HEK293 (cell line): Measurements from ENCODE around the gene ZIC4.

Source experiments
- CTCF ChIA-PET: fragments of 350-600 bp; formaldehyde crosslinking; extraction: SDS; loops from one replicate; lab custom pipeline; 2021; ENCODE audit warnings: antibody characterized with exemption; lab: Yijun Ruan, JAX
- POLR2A ChIA-PET: fragments of 300-600 bp; formaldehyde crosslinking; extraction: SDS; loops from one replicate; lab custom pipeline; 2020; ENCODE audit warnings: antibody characterized with exemption, inconsistent platforms; lab: Yijun Ruan, JAX
- H3K27ac ChIP-seq: fragments of 200-500 bp; sonication (Bioruptor generic); 2 replicates; pipeline ENCODE4 v1.5.1; 2014; ENCODE audit warnings: low read depth, low read length, control low read depth, inconsistent platforms; ENCODE audit errors: extremely low read depth
- H3K36me3 ChIP-seq, 2 experiments: fragments of 200-500 bp in 1 of 2; sonication (Bioruptor generic) in 1 of 2; 1 replicate in 1 of 2; 2 replicates in 1 of 2; pipeline ENCODE4 v1.5.1; 2014 to 2017; ENCODE audit warnings: inconsistent platforms in 2 of 2, low read length in 2 of 2; ENCODE audit not compliant: control insufficient read depth in 2 of 2, insufficient read depth in 1 of 2
- H3K4me1 ChIP-seq: fragments of 200-500 bp; sonication (Bioruptor generic); 2 replicates; pipeline ENCODE4 v1.5.1; 2014; ENCODE audit warnings: mild to moderate bottlenecking, low read length, inconsistent platforms; ENCODE audit not compliant: control insufficient read depth, insufficient read depth
- H3K4me3 ChIP-seq: 2 replicates; pipeline ENCODE4 v1.5.1; 2011; ENCODE audit warnings: low read depth, mild to moderate bottlenecking, control low read depth, low read length, moderate library complexity
- H3K9me3 ChIP-seq: fragments of 200-500 bp; sonication (Bioruptor generic); 2 replicates; pipeline ENCODE4 v1.5.1; 2014; ENCODE audit warnings: low read depth, low read length, inconsistent platforms; ENCODE audit not compliant: control insufficient read depth, insufficient read depth
- KLF1 ChIP-seq: fragments of 450-650 bp; formaldehyde crosslinking; IDR thresholded peaks from 2 replicates; pipeline ENCODE4 v1.5.1; 2016; ENCODE audit warnings: missing biosample characterization, missing genetic modification characterization
- RBAK ChIP-seq: fragments of 450-650 bp; formaldehyde crosslinking; IDR thresholded peaks from 2 replicates; pipeline ENCODE4 v1.5.1; 2016; ENCODE audit warnings: missing biosample characterization, missing genetic modification characterization
- REPIN1 ChIP-seq: fragments of 450-650 bp; formaldehyde crosslinking; IDR thresholded peaks from 2 replicates; pipeline ENCODE4 v1.5.1; 2017; ENCODE audit warnings: missing biosample characterization, missing genetic modification characterization, low read depth
- TSHZ1 ChIP-seq: fragments of 450-650 bp; formaldehyde crosslinking; IDR thresholded peaks from 2 replicates; pipeline ENCODE4 v1.5.1; 2016; ENCODE audit warnings: missing biosample characterization, missing genetic modification characterization, borderline replicate concordance
- ZBTB11 ChIP-seq: fragments of 450-650 bp; formaldehyde crosslinking; conservative IDR thresholded peaks from 2 replicates; pipeline ENCODE4 v1.5.1; 2016; ENCODE audit warnings: low read depth, missing biosample characterization, missing genetic modification characterization
- ZIC2 ChIP-seq: fragments of 450-650 bp; formaldehyde crosslinking; IDR thresholded peaks from 2 replicates; pipeline ENCODE4 v1.5.1; 2016; ENCODE audit warnings: missing biosample characterization, missing genetic modification characterization
- ZNF266 ChIP-seq: fragments of 450-650 bp; formaldehyde crosslinking; IDR thresholded peaks from 2 replicates; pipeline ENCODE4 v1.5.1; 2016; ENCODE audit warnings: missing biosample characterization, missing genetic modification characterization, low read depth
- ZNF354C ChIP-seq: fragments of 450-650 bp; formaldehyde crosslinking; IDR thresholded peaks from 2 replicates; pipeline ENCODE4 v1.5.1; 2016; ENCODE audit warnings: missing biosample characterization, missing genetic modification characterization, low read depth, borderline replicate concordance
- ZNF37A ChIP-seq: fragments of 450-650 bp; IDR thresholded peaks from 2 replicates; pipeline ENCODE4 v1.5.1; 2018; ENCODE audit warnings: missing biosample characterization, missing genetic modification characterization
- ZNF394 ChIP-seq: fragments of 450-650 bp; formaldehyde crosslinking; IDR thresholded peaks from 2 replicates; pipeline ENCODE4 v1.5.1; 2016; ENCODE audit warnings: missing biosample characterization, missing genetic modification characterization, mild to moderate bottlenecking, moderate library complexity, borderline replicate concordance
- ZNF664 ChIP-seq: fragments of 450-650 bp; formaldehyde crosslinking; IDR thresholded peaks from 2 replicates; pipeline ENCODE4 v1.5.1; 2016; ENCODE audit warnings: missing biosample characterization, missing genetic modification characterization
- ZNF704 ChIP-seq: fragments of 450-650 bp; formaldehyde crosslinking; IDR thresholded peaks from 2 replicates; pipeline ENCODE4 v1.5.1; 2016; ENCODE audit warnings: missing biosample characterization, missing genetic modification characterization
- ZNF76 ChIP-seq: fragments of 450-650 bp; formaldehyde crosslinking; IDR thresholded peaks from 2 replicates; pipeline ENCODE4; 2016; ENCODE audit warnings: low read depth, missing biosample characterization, missing genetic modification characterization, borderline replicate concordance
- ZNF785 ChIP-seq: fragments of 450-650 bp; formaldehyde crosslinking; IDR thresholded peaks from 2 replicates; pipeline ENCODE4 v1.5.1; 2016; ENCODE audit warnings: missing biosample characterization, missing genetic modification characterization
- ZNF791 ChIP-seq: fragments of 450-650 bp; formaldehyde crosslinking; IDR thresholded peaks from 2 replicates; pipeline ENCODE4 v1.5.1; 2016; ENCODE audit warnings: missing biosample characterization, missing genetic modification characterization
- ZNF837 ChIP-seq: fragments of 450-650 bp; formaldehyde crosslinking; IDR thresholded peaks from 2 replicates; pipeline ENCODE4 v1.5.1; 2016; ENCODE audit warnings: missing biosample characterization, missing genetic modification characterization
- ZSCAN16 ChIP-seq: fragments of 450-650 bp; formaldehyde crosslinking; IDR thresholded peaks from 2 replicates; pipeline ENCODE4 v1.5.1; 2016; ENCODE audit warnings: missing biosample characterization, missing genetic modification characterization

ZIC4 gene

GRCh38 chr3:147423798-147424580, 17.6 kb upstream of the ZIC4 start:
- Histone ChIP-seq H3K27ac (no peak overlapping the region), H3K9me3 (no peaks in the 10 kb centered on the region), H3K36me3 (no peaks in the 10 kb centered on the region), H3K4me1 (no peaks in the 10 kb centered on the region), H3K4me3 (no peak overlapping the region)
- POLR2A ChIA-PET = no interaction called here
- no peak for TF ChIP-seq RBAK (tag by site-specific recombination)
- no peak for TF ChIP-seq ZNF785 (tag by site-specific recombination)
- TF ChIP-seq ZNF266 = no peak
- TF ChIP-seq KLF1 = no peak
- no peak for TF ChIP-seq ZSCAN16 (tag by site-specific recombination)
- TF ChIP-seq TSHZ1 (tag by site-specific recombination) = no peak
- no peak for TF ChIP-seq ZIC2 (tag by site-specific recombination)
- TF ChIP-seq ZNF394 (tag by site-specific recombination) = no peak
- TF ChIP-seq ZNF791 (tag by site-specific recombination) = no peak
- no peak for TF ChIP-seq ZNF37A (tag by site-specific recombination)
- no peak for TF ChIP-seq REPIN1
- TF ChIP-seq ZNF837 (tag by site-specific recombination) = no peak
- no peak for TF ChIP-seq ZBTB11
- no peak for TF ChIP-seq ZNF704 (tag by site-specific recombination)
- no peak for TF ChIP-seq ZNF354C (tag by site-specific recombination)
- no peak for TF ChIP-seq ZNF76 (tag by site-specific recombination)
- CTCF ChIA-PET = no interaction called here

GRCh38 chr3:147423537-147423797, 17.1 kb upstream of the ZIC4 start:
- Histone ChIP-seq H3K27ac (no peak overlapping the region), H3K9me3 (no peaks in the 10 kb centered on the region), H3K4me1 (no peaks in the 10 kb centered on the region), H3K36me3 (no peaks in the 10 kb centered on the region), H3K4me3 (no peak overlapping the region)
- ChIA-PET CTCF (no interaction called here), POLR2A (no interaction called here)
- no peak for TF ChIP-seq ZNF664 (tag by site-specific recombination)
